GM19452 (cell line): ENCODE measurements around the gene PARP15.
"Not testable (repeated sequence)": the region's sequence is repeated elsewhere in the genome, so short reads cannot be mapped to it uniquely, and the experiment has no call there.

Experiments
- ATAC-seq: cut with Tn5 transposase; IDR thresholded peaks from one replicate; pipeline ENCODE4 v1.9.1; 2021; ENCODE audit not compliant: unreplicated experiment

Gene PARP15

DNA sequence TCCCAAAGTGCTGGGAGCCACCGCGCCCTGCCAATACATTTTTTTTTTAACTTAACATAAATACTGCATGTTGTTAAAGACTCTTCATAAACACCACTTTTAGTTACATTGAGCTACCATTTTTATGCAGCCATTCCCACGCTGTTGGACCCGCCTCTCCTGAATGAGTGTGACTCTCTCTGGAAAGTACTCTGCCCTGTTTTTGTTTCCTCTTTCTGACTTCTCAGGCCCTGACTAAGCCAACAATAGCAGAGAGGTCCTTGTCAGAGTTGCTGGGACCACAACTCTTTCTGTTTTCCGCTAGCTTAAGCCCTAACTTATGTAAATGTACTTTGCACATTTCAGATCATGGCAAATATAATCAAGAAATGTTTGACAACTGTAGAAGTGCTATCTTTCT, 35.2 kb downstream of the PARP15 start:
- no peak for ATAC-seq

DNA sequence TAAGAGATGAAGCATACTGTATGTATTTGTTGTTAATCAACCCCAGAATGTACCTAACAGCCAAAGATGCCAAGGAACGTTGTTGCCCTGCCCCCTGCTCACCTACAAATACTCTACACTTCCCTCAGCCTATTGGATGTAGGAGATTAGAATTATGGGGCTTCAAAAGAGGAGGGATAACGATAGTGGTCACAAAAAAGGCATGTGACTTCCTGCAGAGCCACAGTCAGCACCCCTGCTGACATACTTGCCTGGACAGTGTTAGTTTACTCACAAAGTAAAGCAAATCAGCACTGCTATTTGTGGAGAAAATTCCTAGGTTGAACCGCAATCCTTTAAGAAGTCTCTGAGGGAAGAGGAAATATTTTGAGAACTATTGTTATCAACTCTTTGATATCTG, 37.9 kb downstream of the PARP15 start:
- no peak for ATAC-seq

GRCh38 chr3:122618614-122619013, 41.2 kb downstream of the PARP15 start:
- no peak for ATAC-seq

DNA sequence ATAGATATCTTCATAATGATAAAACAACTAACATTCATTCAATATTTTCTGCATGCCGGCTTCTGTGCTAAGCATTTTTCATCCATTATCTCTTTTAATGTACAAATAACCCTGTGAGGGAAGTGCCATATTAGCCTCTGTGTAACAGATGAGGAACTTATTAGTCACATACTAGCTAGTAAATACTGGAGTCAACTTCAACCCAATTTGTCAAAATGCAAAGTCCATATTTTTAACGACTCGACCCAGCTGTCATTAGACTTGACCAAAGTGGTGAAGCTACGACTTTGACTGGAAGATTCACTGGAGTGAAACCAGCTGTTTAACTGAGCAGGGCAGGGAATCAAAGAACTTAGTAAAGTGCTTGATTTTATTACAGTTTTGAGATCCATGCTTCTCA, 41.6 kb downstream of the PARP15 start:
- ATAC-seq: no peak

GRCh38 chr3:122620399-122620798, 42.9 kb downstream of the PARP15 start:
- no peak for ATAC-seq

GRCh38 chr3:122621112-122621511, 43.7 kb downstream of the PARP15 start:
- peak; percentile 44 for ATAC-seq

- ATAC-seq: no peak
Observed at GRCh38 chr3:122623031-122623829, 45.8 kb downstream of the PARP15 start.

DNA sequence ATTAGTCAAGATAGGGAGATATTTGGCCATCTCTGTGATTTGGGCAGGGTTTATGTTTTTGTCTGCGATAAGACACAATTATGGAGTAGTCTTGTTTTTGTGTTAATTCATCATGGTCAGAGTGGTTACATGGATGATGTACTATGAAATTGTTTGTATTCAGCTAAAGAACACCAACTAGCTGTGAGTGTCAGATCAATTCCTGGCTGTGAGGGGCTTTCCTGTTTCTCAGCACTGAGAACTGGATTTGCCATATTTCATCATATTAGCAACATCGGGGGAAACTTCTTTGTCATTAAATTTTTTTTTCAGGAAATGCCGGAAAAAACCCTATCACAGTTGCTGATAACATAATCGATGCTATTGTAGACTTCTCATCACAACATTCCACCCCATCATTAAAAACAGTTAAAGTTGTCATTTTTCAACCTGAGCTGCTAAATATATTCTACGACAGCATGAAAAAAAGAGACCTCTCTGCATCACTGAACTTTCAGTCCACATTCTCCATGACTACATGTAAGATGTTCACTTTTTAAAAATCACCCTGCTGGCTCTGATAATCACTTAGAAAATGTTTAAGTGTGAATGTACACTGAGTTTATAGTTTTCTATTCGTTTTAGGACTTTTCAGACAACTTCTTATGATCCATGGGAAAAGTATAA, 49.2 kb downstream of the PARP15 start:
- ATAC-seq: no peak

- no peak for ATAC-seq
Observed at GRCh38 chr3:122627301-122627700, 49.9 kb downstream of the PARP15 start.

GRCh38 chr3:122628567-122628966, 51.1 kb downstream of the PARP15 start:
- no peak for ATAC-seq

DNA sequence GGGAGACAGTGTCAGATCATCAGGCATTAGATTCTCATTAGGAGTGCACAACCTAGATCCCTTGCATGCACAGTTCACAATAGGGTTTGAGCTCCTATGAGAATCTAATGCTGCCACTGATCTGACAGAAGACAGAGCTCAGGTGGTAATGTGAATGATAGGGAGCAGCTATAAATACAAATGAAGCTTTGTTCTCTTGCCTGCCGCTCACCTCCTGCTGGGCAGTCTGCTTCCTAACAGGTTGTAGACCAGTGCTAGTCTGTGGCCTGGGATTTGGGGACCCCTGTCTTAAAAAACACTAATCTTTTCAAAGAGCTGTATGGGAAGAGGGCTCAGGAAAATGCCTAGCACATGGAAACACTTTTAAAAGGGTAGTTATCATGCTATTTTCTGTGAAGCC, 52.3 kb downstream of the PARP15 start:
- no peak for ATAC-seq

- no peak for ATAC-seq
Observed at GRCh38 chr3:122635789-122636188, 58.3 kb downstream of the PARP15 start.

DNA sequence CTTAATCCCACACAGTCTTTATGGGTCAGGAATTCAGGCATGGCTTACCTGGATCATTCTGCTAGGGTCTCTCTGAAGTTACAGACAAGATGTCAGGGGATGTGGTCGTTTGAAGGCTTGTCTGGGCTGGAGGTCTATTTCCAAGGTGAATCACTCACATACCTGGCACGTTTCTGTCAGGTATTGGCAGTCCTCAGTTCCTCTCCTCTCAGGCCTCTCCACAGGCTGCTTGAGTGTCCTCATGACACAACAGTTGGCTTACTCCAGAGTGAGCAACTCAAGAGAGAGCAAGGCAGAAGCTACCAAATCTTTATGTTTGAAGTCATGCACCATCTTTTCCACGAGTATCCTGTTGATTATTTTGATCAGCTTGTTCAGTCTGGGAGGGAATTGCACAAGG, 59.2 kb downstream of the PARP15 start:
- no peak for ATAC-seq

- ATAC-seq: no peak
Observed at GRCh38 chr3:122640437-122640999, 63.1 kb downstream of the PARP15 start.

DNA sequence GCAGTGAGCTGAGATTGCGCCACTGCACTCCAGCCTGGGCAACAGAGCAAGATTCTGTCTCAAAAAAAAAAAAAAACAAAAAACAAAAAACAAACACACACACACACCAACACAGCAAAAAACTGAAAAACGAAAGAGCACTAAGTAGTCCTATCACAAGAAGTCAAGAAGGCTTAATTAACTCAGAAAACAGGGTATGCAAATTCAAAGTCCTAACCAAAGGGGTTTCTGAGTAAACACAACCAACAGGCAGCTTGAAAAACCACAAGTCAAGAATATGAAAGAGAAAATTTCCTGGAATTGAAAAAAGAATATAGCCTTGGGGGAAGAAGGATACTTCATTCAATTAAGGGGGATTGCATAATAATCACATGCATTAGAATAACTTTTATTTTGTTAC, 65.5 kb downstream of the PARP15 start:
- ATAC-seq: peak; percentile 80

GRCh38 chr3:122646146-122646988, 68.9 kb downstream of the PARP15 start:
- no peak for ATAC-seq

DNA sequence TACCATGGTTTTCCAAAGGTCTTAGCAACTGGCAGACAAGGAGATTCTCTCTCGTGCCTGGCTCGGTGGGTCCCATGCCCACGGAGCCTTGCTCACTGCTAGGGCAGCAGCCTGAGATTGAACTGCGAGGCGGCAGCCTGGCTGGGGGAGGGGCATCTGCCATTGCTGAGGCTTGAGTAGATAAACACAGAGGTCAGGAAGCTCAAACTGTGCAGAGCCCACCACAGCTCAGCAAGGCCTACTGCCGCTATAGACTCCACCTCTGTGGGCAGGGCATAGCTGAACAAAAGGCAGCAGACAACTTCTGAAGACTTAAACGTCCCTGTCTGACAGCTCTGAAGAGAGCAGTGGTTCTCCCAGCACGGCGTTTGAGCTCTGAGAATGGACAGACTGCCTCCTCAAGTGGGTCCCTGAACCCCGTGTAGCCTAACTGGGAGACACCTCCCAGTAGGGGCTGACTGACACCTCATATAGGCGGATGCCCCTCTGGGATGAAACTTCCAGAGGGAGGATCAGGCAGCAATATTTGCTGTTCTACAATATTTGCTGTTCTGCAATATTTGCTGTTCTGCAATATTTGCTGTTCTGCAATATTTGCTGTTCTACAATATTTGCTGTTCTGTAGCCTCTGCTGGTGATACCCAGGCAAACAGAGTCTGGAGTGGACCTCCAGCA, 73.9 kb downstream of the PARP15 start:
- not testable (repeated sequence) for ATAC-seq

DNA sequence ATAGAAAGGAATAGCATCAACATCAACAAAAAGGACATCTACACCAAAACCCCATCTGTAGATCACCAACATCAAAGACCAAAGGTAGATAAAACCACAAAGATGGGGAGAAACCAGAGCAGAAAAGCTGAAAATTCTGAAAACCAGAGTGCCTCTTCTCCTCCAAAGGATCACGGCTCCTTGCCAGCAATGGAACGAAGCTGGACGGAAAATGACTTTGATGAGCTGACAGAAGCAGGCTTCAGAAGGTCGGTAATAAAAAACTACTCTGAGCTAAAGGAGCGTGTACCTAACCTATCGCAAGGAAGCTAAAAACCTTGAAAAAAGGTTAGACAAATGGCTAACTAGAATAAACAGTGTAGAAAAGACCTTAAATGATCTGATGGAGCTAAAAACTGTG, 74.5 kb downstream of the PARP15 start:
- not testable (repeated sequence) for ATAC-seq

DNA sequence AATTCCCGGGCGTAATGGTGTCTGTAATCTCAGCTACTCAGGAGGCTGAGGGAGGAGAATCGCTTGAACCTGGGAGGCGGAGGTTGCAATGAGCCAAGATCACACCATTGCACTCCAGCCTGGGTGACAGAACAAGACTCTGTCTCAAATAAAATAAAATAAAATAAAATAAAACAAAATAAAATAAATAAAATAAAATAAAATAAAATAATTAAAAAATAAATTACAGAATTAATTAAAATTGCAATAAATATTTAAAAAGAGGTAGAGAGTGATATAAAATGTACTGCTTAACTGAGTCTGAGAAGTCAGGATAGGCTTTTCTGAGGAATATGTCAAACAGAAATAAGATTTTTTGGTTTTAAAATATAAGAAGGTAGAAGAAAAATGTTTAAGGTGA, 80.9 kb downstream of the PARP15 start:
- ATAC-seq: not testable (repeated sequence)

DNA sequence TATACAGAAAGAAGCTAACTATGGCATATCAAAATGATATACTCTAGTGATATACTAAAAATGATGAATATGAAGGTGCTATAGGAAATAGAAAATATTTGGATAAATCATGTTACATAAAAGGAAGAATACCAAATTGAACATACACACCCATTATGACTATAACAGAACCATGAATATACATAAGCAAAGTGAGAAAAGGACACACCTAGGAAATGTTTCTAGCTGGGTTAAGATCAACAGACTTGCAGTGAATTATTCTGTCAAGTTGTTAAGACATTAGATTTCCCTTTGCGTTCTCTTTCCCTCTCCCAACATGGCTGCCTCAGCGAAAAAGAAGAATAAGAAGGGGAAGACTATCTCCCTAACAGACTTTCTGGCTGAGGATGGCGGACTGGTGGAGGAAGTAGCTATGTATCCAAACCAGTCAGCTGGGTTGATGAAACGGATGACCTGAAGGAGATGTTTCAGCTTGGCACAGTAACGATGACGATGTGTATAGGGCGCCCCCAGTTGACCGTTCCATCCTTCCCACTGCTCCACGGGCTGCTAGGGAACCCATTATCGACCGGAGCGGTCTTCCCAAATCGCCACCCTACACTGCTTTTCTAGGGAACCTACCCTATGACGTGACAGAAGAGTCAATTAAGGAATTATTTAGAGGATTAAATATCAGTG, 83.0 kb downstream of the PARP15 start:
- no peak for ATAC-seq
